ES-I3 (cell line): ENCODE results near the gene MC5R.
A peak's percentile ranks its signal among the peaks of the same experiment; 100 is the strongest.

Source experiments
- H3K36me3 ChIP-seq: 2 replicates; pipeline ENCODE4 v1.6.1; 2013; ENCODE audit warnings: mild to moderate bottlenecking, low read length, control low read depth, moderate library complexity; ENCODE audit not compliant: insufficient read depth
- H3K4me1 ChIP-seq: 2 replicates; pipeline ENCODE4 v1.6.1; 2013; ENCODE audit warnings: mild to moderate bottlenecking, control low read depth, low read length; ENCODE audit not compliant: insufficient read depth
- H3K9ac ChIP-seq: 2 replicates; pipeline ENCODE4 v1.6.1; 2013; ENCODE audit warnings: low read depth, mild to moderate bottlenecking, low read length, moderate library complexity
- H3K9me3 ChIP-seq: 2 replicates; pipeline ENCODE4 v1.6.1; 2013; ENCODE audit warnings: mild to moderate bottlenecking, low read length, moderate library complexity; ENCODE audit not compliant: control insufficient read depth, insufficient read depth

Gene MC5R

GRCh38 chr18:13823707-13824395, at the start of gene MC5R:
TSS of gene MC5R (plus strand) at chr18:13824149. CDS start at chr18:13825766, 1,617 bp downstream.
- Histone ChIP-seq H3K9ac (peak within 1 kb of the TSS; percentile 36; the same call in 1 of the 2 replicates), H3K36me3 (no peaks in the 10 kb centered on the region), H3K9me3 (no peaks in the 10 kb centered on the region), H3K4me1 (no peaks in the 10 kb centered on the region)

- H3K9ac ChIP-seq = no peak overlapping the region
- peaks cover 4% of the 10 kb centered on the region; the same call in 1 of the 2 replicates for H3K4me1 ChIP-seq
- no peaks in the 10 kb centered on the region for H3K9me3 ChIP-seq
- H3K36me3 ChIP-seq = no peaks in the 10 kb centered on the region
Measured at GRCh38 chr18:13775058-13775457, 48.9 kb upstream of the MC5R start.

- Histone ChIP-seq H3K9me3 (no peaks in the 10 kb centered on the region), H3K4me1 (no peaks in the 10 kb centered on the region), H3K9ac (no peak overlapping the region), H3K36me3 (no peaks in the 10 kb centered on the region)
Measured at GRCh38 chr18:13791181-13791580, 32.8 kb upstream of the MC5R start.

GRCh38 chr18:13793819-13794218, 30.1 kb upstream of the MC5R start:
- H3K4me1 ChIP-seq = no peaks in the 10 kb centered on the region
- H3K36me3 ChIP-seq = no peaks in the 10 kb centered on the region
- no peak overlapping the region for H3K9ac ChIP-seq
- H3K9me3 ChIP-seq = no peaks in the 10 kb centered on the region

GRCh38 chr18:13796515-13796914, 27.4 kb upstream of the MC5R start:
- H3K9me3 ChIP-seq = no peaks in the 10 kb centered on the region
- H3K36me3 ChIP-seq = no peaks in the 10 kb centered on the region
- H3K4me1 ChIP-seq = no peaks in the 10 kb centered on the region
- no peak overlapping the region for H3K9ac ChIP-seq

GRCh38 chr18:13797157-13797611, 26.8 kb upstream of the MC5R start:
- no peaks in the 10 kb centered on the region for H3K36me3 ChIP-seq
- no peaks in the 10 kb centered on the region for H3K9me3 ChIP-seq
- H3K9ac ChIP-seq = no peak overlapping the region
- no peaks in the 10 kb centered on the region for H3K4me1 ChIP-seq

- no peak overlapping the region for H3K9ac ChIP-seq
- no peaks in the 10 kb centered on the region for H3K36me3 ChIP-seq
- no peaks in the 10 kb centered on the region for H3K4me1 ChIP-seq
- no peaks in the 10 kb centered on the region for H3K9me3 ChIP-seq
Measured at GRCh38 chr18:13799396-13799795, 24.6 kb upstream of the MC5R start.

- no peaks in the 10 kb centered on the region for H3K9me3 ChIP-seq
- H3K9ac ChIP-seq = peak overlapping the region; percentile 34; the same call in 1 of the 2 replicates
- H3K36me3 ChIP-seq = no peaks in the 10 kb centered on the region
- H3K4me1 ChIP-seq = no peaks in the 10 kb centered on the region
Measured at GRCh38 chr18:13800505-13801259, 23.3 kb upstream of the MC5R start.

- H3K4me1 ChIP-seq = no peaks in the 10 kb centered on the region
- no peaks in the 10 kb centered on the region for H3K9me3 ChIP-seq
- peak overlapping the region; percentile 34; the same call in 1 of the 2 replicates for H3K9ac ChIP-seq
- H3K36me3 ChIP-seq = no peaks in the 10 kb centered on the region
Measured at GRCh38 chr18:13801260-13801601, 22.7 kb upstream of the MC5R start.

GRCh38 chr18:13804305-13804704, 19.6 kb upstream of the MC5R start:
- H3K9me3 ChIP-seq = no peaks in the 10 kb centered on the region
- peaks cover 12% of the 10 kb centered on the region for H3K4me1 ChIP-seq
- no peaks in the 10 kb centered on the region for H3K36me3 ChIP-seq
- no peak overlapping the region for H3K9ac ChIP-seq

GRCh38 chr18:13808294-13809042, 15.5 kb upstream of the MC5R start:
- Histone ChIP-seq H3K9ac (no peak overlapping the region), H3K9me3 (no peaks in the 10 kb centered on the region), H3K4me1 (peaks cover 35% of the 10 kb centered on the region), H3K36me3 (no peaks in the 10 kb centered on the region)

- no peak overlapping the region for H3K9ac ChIP-seq
- no peaks in the 10 kb centered on the region for H3K9me3 ChIP-seq
- peaks cover 35% of the 10 kb centered on the region for H3K4me1 ChIP-seq
- H3K36me3 ChIP-seq = no peaks in the 10 kb centered on the region
Measured at GRCh38 chr18:13809043-13809430, 14.9 kb upstream of the MC5R start.

GRCh38 chr18:13809531-13810255, 14.3 kb upstream of the MC5R start:
- Histone ChIP-seq H3K9ac (no peak overlapping the region), H3K36me3 (no peaks in the 10 kb centered on the region)

GRCh38 chr18:13810950-13811485, 12.9 kb upstream of the MC5R start:
- peaks cover 35% of the 10 kb centered on the region for H3K4me1 ChIP-seq
- no peak overlapping the region for H3K9ac ChIP-seq
- H3K9me3 ChIP-seq = no peaks in the 10 kb centered on the region
- H3K36me3 ChIP-seq = no peaks in the 10 kb centered on the region

More at GRCh38 chr18:13809531-13810255, 14.3 kb upstream of the MC5R start:
- no peaks in the 10 kb centered on the region for H3K9me3 ChIP-seq
- H3K4me1 ChIP-seq = peaks cover 35% of the 10 kb centered on the region
